Liver (tissue), 9 donors: ENCODE data around the gene PALD1. TPM values are rescaled to one million over a fixed set of nuclear protein-coding genes. Genes with fewer than 3 reads are reported as not detected.

Source experiments
- DNase-seq: peaks from one replicate; pipeline ENCODE4 v3.0.0-alpha.2; 2017; ENCODE audit warnings: low spot score
- H3K27ac ChIP-seq, 2 donors: one replicate each; pipeline ENCODE4 v1.7.0; 2013; ENCODE audit warnings: inconsistent platforms in 2 of 2, low read length in 2 of 2, control low read depth in 1 of 2, low read depth in 1 of 2, mild to moderate bottlenecking in 1 of 2
- H3K27me3 ChIP-seq, 4 donors: one replicate each; pipeline versions ENCODE4 v1.6.1 to v1.7.0; 2013; ENCODE audit warnings: low read length in 3 of 4, inconsistent platforms in 1 of 4, mild to moderate bottlenecking in 1 of 4, moderate library complexity in 1 of 4; ENCODE audit not compliant: control insufficient read depth in 4 of 4, insufficient read depth in 4 of 4
- H3K36me3 ChIP-seq, 4 donors: one replicate each; pipeline versions ENCODE4 v1.6.1 to v1.7.0; 2013; ENCODE audit warnings: low read length in 3 of 4, mild to moderate bottlenecking in 3 of 4, low read depth in 1 of 4, moderate library complexity in 1 of 4; ENCODE audit not compliant: control insufficient read depth in 4 of 4, insufficient read depth in 3 of 4
- H3K4me1 ChIP-seq, 4 donors: one replicate each; pipeline versions ENCODE4 v1.6.1 to v1.7.0; 2013; ENCODE audit warnings: low read length in 3 of 4, mild to moderate bottlenecking in 3 of 4, moderate library complexity in 1 of 4; ENCODE audit not compliant: control insufficient read depth in 4 of 4, insufficient read depth in 4 of 4
- H3K4me3 ChIP-seq, 3 donors: one replicate each; pipeline versions ENCODE4 v1.6.1 to v1.7.0; 2013; ENCODE audit warnings: low read length in 3 of 3, control low read depth in 1 of 3, low read depth in 1 of 3, mild to moderate bottlenecking in 1 of 3
- H3K9ac ChIP-seq, 2 donors: one replicate each; pipeline ENCODE4 v1.7.0; 2013; ENCODE audit warnings: low read length in 2 of 2, mild to moderate bottlenecking in 2 of 2, moderate library complexity in 2 of 2, control low read depth in 1 of 2, low read depth in 1 of 2
- H3K9me3 ChIP-seq, 4 donors: one replicate each; pipeline versions ENCODE4 v1.6.1 to v1.7.0; 2013; ENCODE audit warnings: low read length in 3 of 4; ENCODE audit not compliant: control insufficient read depth in 4 of 4
- EGR1 ChIP-seq, 2 donors: IDR thresholded peaks; 2 replicates each; pipeline ENCODE4 v1.6.1; 2016 to 2018; ENCODE audit warnings: antibody characterized with exemption in 2 of 2, low read depth in 2 of 2
- HNF4G ChIP-seq: IDR thresholded peaks from 2 replicates; pipeline ENCODE4 v1.6.1; 2016; ENCODE audit warnings: antibody characterized with exemption
- JUND ChIP-seq, 2 donors: IDR thresholded peaks; 2 replicates each; pipeline ENCODE4 v1.6.1; 2016; ENCODE audit warnings: antibody characterized with exemption in 2 of 2
- NR2F2 ChIP-seq: IDR thresholded peaks from 2 replicates; pipeline ENCODE4 v1.6.1; 2016; ENCODE audit warnings: antibody characterized with exemption
- RAD21 ChIP-seq, 2 donors: IDR thresholded peaks; 2 replicates each; pipeline ENCODE4 v1.6.1; 2016; ENCODE audit warnings: antibody characterized with exemption in 2 of 2, mild to moderate bottlenecking in 2 of 2
- SP1 ChIP-seq: IDR thresholded peaks from 2 replicates; pipeline ENCODE4 v1.6.1; 2018; ENCODE audit warnings: antibody characterized with exemption, mild to moderate bottlenecking
- WGBS: extraction: QIAGEN DNeasy Blood & Tissue Kit; methylation state at CpG from one replicate; pipeline ENCODE4 v1.1.7; 2013; 5-methylcytosine and 5-hydroxymethylcytosine counted together
- polyA plus RNA-seq, 2 donors: library from polyadenylated mRNA; stranded (reverse) in 1 of 2; unstranded in 1 of 2; fragments of 200-250 nt in 1 of 2; fragments of >200 nt in 1 of 2; fragmentation: Nextera tagmentation in 1 of 2; extraction: Ambion mirVana in 1 of 2; gene quantifications; one replicate each; pipeline versions ENCODE4 v1.2.1 to v1.2.3, GENCODE V29; 2013 to 2015
- total RNA-seq, 2 donors: library from RNA; depleted of rRNA; stranded (reverse); fragments of >200 nt; gene quantifications; one replicate each; pipeline ENCODE4 v1.2.3, GENCODE V29; 2014
- TF ChIP-seq, protein P1 (sequence below): IDR thresholded peaks from 2 replicates; pipeline ENCODE4 v1.6.1; 2016; ENCODE audit warnings: antibody characterized with exemption, mild to moderate bottlenecking
- TF ChIP-seq, protein P2 (sequence below): IDR thresholded peaks from 2 replicates; pipeline ENCODE4 v1.6.1; 2016; ENCODE audit warnings: antibody characterized with exemption
- TF ChIP-seq, protein P3 (sequence below): IDR thresholded peaks from 2 replicates; pipeline ENCODE4 v1.6.1; 2016; ENCODE audit warnings: antibody characterized with exemption
- TF ChIP-seq, protein P4 (sequence below): fragments of 150-350 bp; IDR thresholded peaks from 2 replicates; pipeline ENCODE4 v1.5.1; 2017; ENCODE audit warnings: improper control_type of control experiment, low read depth, low read length; ENCODE audit not compliant: missing input control
- donor health status: healthy.
- donor health status: healthy.
- donor health status: healthy.
- donor health status: healthy.
- donor health status: healthy.

PALD1 gene
- total and polyA plus RNA-seq, 4 donors: 0.72 to 4.2 (median 1.4) TPM

DNA sequence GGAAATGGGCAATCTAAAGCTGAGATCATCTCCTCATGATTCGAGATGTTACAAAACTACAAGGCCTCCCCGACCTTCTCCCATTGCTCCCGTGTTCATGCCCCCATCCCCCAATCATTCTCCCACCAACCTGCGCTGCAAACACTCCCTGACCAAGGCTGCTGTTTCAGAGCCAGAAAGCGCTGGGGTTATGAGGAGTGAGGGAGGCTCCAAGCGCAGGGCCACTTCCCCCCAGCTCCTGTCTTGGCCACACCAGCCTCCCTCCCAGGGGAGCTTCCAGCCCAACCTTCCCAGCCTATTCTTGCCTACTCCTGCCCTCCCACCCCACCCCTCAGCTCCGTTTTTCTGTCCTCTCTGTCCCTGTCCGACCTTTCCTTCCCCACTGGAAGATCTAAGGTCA lies 22.4 kb upstream of the PALD1 start:
- no peaks in the 10 kb centered on the region for H3K9me3 ChIP-seq
- H3K27me3 ChIP-seq: peaks cover 0 to 5% (median under 1%) of the 10 kb centered on the region in 4 donors
- peaks cover 5 to 8% (median 7%) of the 10 kb centered on the region in 4 donors for H3K4me1 ChIP-seq
- TF ChIP-seq EGR1 (IDR thresholded peaks at IDR 0.05; ENCODE audit: low read depth in 2 of 2): no peak
- TF ChIP-seq, protein P1, sequence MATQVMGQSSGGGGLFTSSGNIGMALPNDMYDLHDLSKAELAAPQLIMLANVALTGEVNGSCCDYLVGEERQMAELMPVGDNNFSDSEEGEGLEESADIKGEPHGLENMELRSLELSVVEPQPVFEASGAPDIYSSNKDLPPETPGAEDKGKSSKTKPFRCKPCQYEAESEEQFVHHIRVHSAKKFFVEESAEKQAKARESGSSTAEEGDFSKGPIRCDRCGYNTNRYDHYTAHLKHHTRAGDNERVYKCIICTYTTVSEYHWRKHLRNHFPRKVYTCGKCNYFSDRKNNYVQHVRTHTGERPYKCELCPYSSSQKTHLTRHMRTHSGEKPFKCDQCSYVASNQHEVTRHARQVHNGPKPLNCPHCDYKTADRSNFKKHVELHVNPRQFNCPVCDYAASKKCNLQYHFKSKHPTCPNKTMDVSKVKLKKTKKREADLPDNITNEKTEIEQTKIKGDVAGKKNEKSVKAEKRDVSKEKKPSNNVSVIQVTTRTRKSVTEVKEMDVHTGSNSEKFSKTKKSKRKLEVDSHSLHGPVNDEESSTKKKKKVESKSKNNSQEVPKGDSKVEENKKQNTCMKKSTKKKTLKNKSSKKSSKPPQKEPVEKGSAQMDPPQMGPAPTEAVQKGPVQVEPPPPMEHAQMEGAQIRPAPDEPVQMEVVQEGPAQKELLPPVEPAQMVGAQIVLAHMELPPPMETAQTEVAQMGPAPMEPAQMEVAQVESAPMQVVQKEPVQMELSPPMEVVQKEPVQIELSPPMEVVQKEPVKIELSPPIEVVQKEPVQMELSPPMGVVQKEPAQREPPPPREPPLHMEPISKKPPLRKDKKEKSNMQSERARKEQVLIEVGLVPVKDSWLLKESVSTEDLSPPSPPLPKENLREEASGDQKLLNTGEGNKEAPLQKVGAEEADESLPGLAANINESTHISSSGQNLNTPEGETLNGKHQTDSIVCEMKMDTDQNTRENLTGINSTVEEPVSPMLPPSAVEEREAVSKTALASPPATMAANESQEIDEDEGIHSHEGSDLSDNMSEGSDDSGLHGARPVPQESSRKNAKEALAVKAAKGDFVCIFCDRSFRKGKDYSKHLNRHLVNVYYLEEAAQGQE: no peak
- TF ChIP-seq HNF4G: no peak
- no peak for TF ChIP-seq JUND (IDR thresholded peaks at IDR 0.05)
- no peak for TF ChIP-seq RAD21 (IDR thresholded peaks at IDR 0.05)
- TF ChIP-seq, protein P2, sequence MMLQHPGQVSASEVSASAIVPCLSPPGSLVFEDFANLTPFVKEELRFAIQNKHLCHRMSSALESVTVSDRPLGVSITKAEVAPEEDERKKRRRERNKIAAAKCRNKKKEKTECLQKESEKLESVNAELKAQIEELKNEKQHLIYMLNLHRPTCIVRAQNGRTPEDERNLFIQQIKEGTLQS: no peak
- TF ChIP-seq, protein P3, sequence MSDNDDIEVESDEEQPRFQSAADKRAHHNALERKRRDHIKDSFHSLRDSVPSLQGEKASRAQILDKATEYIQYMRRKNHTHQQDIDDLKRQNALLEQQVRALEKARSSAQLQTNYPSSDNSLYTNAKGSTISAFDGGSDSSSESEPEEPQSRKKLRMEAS: no peak
- TF ChIP-seq SP1: no peak
- H3K27ac ChIP-seq: no peak overlapping the region
- H3K9ac ChIP-seq: no peak overlapping the region
- no peak for DNase-seq
- H3K36me3 ChIP-seq: no peaks in the 10 kb centered on the region
- 71% methylated on average over 8 of the region's 8 CpGs for WGBS
- no peak overlapping the region for H3K4me3 ChIP-seq

DNA sequence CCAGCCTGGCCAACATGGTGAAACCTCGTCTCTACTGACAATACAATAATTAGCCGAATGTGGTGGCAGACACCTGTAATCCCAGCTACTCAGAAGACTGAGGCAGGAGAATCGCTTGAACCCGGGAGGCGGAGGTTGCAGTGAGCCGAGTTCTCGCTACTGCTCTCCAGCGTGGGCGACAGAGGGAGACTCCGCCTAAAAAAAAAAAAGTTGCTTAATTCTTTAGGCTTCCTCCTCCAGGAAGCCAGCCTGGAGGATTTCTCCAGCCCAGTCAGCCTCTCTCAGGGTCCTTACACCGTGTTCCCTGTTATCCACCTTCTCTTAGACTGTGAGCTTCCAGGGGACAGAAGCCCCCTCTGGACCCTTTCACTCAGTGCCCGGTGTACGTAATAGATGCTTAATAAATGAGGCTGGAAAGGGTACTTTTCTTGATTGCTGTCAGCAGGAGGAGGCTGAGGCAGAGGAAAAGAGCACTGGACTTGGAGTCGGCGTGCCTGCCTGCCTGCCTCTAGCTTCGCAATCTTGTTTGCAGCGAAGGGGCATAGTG lies 20.7 kb upstream of the PALD1 start:
- Histone ChIP-seq H3K9me3 (no peaks in the 10 kb centered on the region), H3K4me1 (peaks cover 5 to 8% (median 7%) of the 10 kb centered on the region in 4 donors), H3K9ac (no peak overlapping the region), H3K27ac (no peak overlapping the region), H3K36me3 (no peaks in the 10 kb centered on the region), H3K4me3 (peak overlapping the region in 1 of 3 donors; percentile 38), H3K27me3 (peaks cover 0 to 5% (median under 1%) of the 10 kb centered on the region in 4 donors)
- 48% methylated on average over 17 of the region's 17 CpGs for WGBS
- DNase-seq: no peak
- TF ChIP-seq NR2F2: no peak
- TF ChIP-seq JUND (IDR thresholded peaks at IDR 0.05): no peak
- TF ChIP-seq, protein P1: no peak
- TF ChIP-seq, protein P4, sequence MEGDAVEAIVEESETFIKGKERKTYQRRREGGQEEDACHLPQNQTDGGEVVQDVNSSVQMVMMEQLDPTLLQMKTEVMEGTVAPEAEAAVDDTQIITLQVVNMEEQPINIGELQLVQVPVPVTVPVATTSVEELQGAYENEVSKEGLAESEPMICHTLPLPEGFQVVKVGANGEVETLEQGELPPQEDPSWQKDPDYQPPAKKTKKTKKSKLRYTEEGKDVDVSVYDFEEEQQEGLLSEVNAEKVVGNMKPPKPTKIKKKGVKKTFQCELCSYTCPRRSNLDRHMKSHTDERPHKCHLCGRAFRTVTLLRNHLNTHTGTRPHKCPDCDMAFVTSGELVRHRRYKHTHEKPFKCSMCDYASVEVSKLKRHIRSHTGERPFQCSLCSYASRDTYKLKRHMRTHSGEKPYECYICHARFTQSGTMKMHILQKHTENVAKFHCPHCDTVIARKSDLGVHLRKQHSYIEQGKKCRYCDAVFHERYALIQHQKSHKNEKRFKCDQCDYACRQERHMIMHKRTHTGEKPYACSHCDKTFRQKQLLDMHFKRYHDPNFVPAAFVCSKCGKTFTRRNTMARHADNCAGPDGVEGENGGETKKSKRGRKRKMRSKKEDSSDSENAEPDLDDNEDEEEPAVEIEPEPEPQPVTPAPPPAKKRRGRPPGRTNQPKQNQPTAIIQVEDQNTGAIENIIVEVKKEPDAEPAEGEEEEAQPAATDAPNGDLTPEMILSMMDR: no peak
